Loucy (cell line): Measurements from ENCODE around the gene ABCB10.

ENCODE experiments used
- H2AFZ ChIP-seq: fragments of 200-600 bp; sonication (generic); 2 replicates; pipeline ENCODE4 v1.6.0; 2016; ENCODE audit warnings: antibody characterized with exemption, mild to moderate bottlenecking, low read length, moderate library complexity
- H3F3A ChIP-seq: fragments of 200-600 bp; 2 replicates; pipeline ENCODE4 v1.6.0; 2016; ENCODE audit warnings: antibody characterized with exemption, low read depth, mild to moderate bottlenecking
- H3K27me3 ChIP-seq: fragments of 200-600 bp; sonication (generic); 2 replicates; pipeline ENCODE4 v1.6.1; 2014; ENCODE audit warnings: low read length, mild to moderate bottlenecking; ENCODE audit not compliant: insufficient read depth, poor library complexity, severe bottlenecking
- H3K36me3 ChIP-seq: fragments of 200-600 bp; sonication (generic); 2 replicates; pipeline ENCODE4 v1.6.1; 2016; ENCODE audit warnings: low read length; ENCODE audit not compliant: insufficient read depth
- H3K4me1 ChIP-seq: fragments of 200-600 bp; sonication (generic); 2 replicates; pipeline ENCODE4 v1.5.1; 2014; ENCODE audit warnings: low read length, mild to moderate bottlenecking; ENCODE audit not compliant: insufficient read depth, poor library complexity, severe bottlenecking
- H3K4me2 ChIP-seq: fragments of 200-600 bp; sonication (generic); 2 replicates; pipeline ENCODE4 v1.6.0; 2014; ENCODE audit warnings: antibody characterized with exemption, low read length, low read depth, mild to moderate bottlenecking; ENCODE audit not compliant: poor library complexity, severe bottlenecking
- H3K4me3 ChIP-seq: fragments of 200-600 bp; sonication (generic); 2 replicates; pipeline ENCODE4 v1.5.1; 2014; ENCODE audit warnings: low read length, mild to moderate bottlenecking, mixed read lengths; ENCODE audit not compliant: poor library complexity, severe bottlenecking
- H3K79me2 ChIP-seq: fragments of 200-600 bp; sonication (generic); 2 replicates; pipeline ENCODE4 v1.6.1; 2014; ENCODE audit warnings: low read length; ENCODE audit not compliant: insufficient read depth
- H3K9ac ChIP-seq: fragments of 200-600 bp; sonication (generic); 2 replicates; pipeline ENCODE4 v1.6.0; 2014; ENCODE audit warnings: mild to moderate bottlenecking, low read depth, low read length, moderate library complexity; ENCODE audit not compliant: poor library complexity, severe bottlenecking
- H3K9me2 ChIP-seq: fragments of 200-600 bp; sonication (generic); replicated peaks from 2 replicates; pipeline ENCODE4 v1.6.1; 2016; ENCODE audit warnings: low read depth, low read length, mixed read lengths
- H3K9me3 ChIP-seq: fragments of 200-600 bp; sonication (generic); 2 replicates; pipeline ENCODE4 v1.6.1; 2014; ENCODE audit warnings: mild to moderate bottlenecking, antibody characterized with exemption, low read length, low read depth; ENCODE audit not compliant: insufficient read depth
- H4K20me1 ChIP-seq: fragments of 200-600 bp; sonication (generic); 2 replicates; pipeline ENCODE4 v1.6.0; 2014; ENCODE audit warnings: antibody characterized with exemption, low read length, mild to moderate bottlenecking; ENCODE audit not compliant: insufficient read depth, poor library complexity, severe bottlenecking
- EZH2phosphoT487 ChIP-seq: fragments of 200-600 bp; IDR thresholded peaks from 2 replicates; pipeline ENCODE4 v1.6.1; 2018; ENCODE audit warnings: antibody characterized with exemption, mild to moderate bottlenecking, moderate library complexity, borderline replicate concordance
- TF ChIP-seq, protein P1 (sequence below): fragments of 200-600 bp; sonication (generic); conservative IDR thresholded peaks from 2 replicates; pipeline ENCODE4 v1.5.1; 2014; ENCODE audit warnings: mild to moderate bottlenecking, antibody characterized with exemption, low read length

ABCB10 gene

GRCh38 chr1:229582715-229583114 is 24.2 kb upstream of the ABCB10 start:
- no peaks in the 10 kb centered on the region for H3K4me1 ChIP-seq
- H3K79me2 ChIP-seq = no peaks in the 10 kb centered on the region
- no peaks in the 10 kb centered on the region for H3K36me3 ChIP-seq
- TF ChIP-seq EZH2phosphoT487 = no peak
- TF ChIP-seq, protein P1, sequence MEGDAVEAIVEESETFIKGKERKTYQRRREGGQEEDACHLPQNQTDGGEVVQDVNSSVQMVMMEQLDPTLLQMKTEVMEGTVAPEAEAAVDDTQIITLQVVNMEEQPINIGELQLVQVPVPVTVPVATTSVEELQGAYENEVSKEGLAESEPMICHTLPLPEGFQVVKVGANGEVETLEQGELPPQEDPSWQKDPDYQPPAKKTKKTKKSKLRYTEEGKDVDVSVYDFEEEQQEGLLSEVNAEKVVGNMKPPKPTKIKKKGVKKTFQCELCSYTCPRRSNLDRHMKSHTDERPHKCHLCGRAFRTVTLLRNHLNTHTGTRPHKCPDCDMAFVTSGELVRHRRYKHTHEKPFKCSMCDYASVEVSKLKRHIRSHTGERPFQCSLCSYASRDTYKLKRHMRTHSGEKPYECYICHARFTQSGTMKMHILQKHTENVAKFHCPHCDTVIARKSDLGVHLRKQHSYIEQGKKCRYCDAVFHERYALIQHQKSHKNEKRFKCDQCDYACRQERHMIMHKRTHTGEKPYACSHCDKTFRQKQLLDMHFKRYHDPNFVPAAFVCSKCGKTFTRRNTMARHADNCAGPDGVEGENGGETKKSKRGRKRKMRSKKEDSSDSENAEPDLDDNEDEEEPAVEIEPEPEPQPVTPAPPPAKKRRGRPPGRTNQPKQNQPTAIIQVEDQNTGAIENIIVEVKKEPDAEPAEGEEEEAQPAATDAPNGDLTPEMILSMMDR = no peak
- no peaks in the 10 kb centered on the region for H3K9me3 ChIP-seq
- no peak overlapping the region for H3K4me3 ChIP-seq
- no peaks in the 10 kb centered on the region for H4K20me1 ChIP-seq
- no peaks in the 10 kb centered on the region for H3K27me3 ChIP-seq
- H3K9me2 ChIP-seq = no peaks in the 10 kb centered on the region
- H3F3A ChIP-seq = no peaks in the 10 kb centered on the region
- no peak overlapping the region for H2AFZ ChIP-seq
- no peak overlapping the region for H3K4me2 ChIP-seq
- no peak overlapping the region for H3K9ac ChIP-seq

- Histone ChIP-seq H3K9me3 (no peaks in the 10 kb centered on the region), H3K79me2 (no peaks in the 10 kb centered on the region), H3K27me3 (no peaks in the 10 kb centered on the region), H3K4me2 (no peak overlapping the region), H3K9me2 (no peaks in the 10 kb centered on the region), H3K4me1 (no peaks in the 10 kb centered on the region), H3K36me3 (no peaks in the 10 kb centered on the region), H3F3A (no peaks in the 10 kb centered on the region), H3K4me3 (no peak overlapping the region), H2AFZ (no peak overlapping the region), H3K9ac (no peak overlapping the region), H4K20me1 (no peaks in the 10 kb centered on the region)
- TF ChIP-seq, protein P1 = no peak
- TF ChIP-seq EZH2phosphoT487 = no peak
Measured at GRCh38 chr1:229582011-229582694, 23.6 kb upstream of the ABCB10 start.

GRCh38 chr1:229581485-229581884 is 23.0 kb upstream of the ABCB10 start:
- Histone ChIP-seq H3K79me2 (no peaks in the 10 kb centered on the region), H3K9me3 (no peaks in the 10 kb centered on the region), H3K4me1 (no peaks in the 10 kb centered on the region), H3K36me3 (no peaks in the 10 kb centered on the region), H3K4me2 (no peak overlapping the region), H3K9me2 (no peaks in the 10 kb centered on the region), H4K20me1 (no peaks in the 10 kb centered on the region), H2AFZ (no peak overlapping the region), H3F3A (no peaks in the 10 kb centered on the region), H3K4me3 (no peak overlapping the region), H3K27me3 (no peaks in the 10 kb centered on the region), H3K9ac (no peak overlapping the region)
- no peak for TF ChIP-seq EZH2phosphoT487
- TF ChIP-seq, protein P1 = no peak
